ENCODE results near the gene FAH.
A peak's percentile ranks its signal among the peaks of the same experiment; 100 is the strongest.

The FAH gene

DNA sequence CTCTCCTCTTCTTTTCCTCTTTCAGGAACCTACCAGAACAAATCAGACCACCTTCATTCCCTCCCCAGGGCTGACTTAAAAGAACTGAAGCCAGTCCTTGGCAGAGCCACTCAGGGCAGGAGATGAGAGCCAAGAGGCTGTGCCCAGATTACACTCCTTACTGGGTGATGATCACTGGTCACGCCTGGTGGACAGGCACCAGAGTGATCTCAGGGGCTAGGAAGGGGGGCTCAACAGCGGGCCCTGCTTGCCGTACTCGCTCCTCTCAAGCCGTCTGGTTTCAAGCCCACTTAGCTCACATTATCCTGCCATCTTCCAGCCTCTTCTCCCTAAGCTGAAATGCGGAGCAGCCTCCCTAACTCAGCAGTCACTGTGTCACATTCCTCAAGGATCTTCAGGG, 1.7 kb upstream of the FAH start:
- TF ChIP-seq, protein P1, sequence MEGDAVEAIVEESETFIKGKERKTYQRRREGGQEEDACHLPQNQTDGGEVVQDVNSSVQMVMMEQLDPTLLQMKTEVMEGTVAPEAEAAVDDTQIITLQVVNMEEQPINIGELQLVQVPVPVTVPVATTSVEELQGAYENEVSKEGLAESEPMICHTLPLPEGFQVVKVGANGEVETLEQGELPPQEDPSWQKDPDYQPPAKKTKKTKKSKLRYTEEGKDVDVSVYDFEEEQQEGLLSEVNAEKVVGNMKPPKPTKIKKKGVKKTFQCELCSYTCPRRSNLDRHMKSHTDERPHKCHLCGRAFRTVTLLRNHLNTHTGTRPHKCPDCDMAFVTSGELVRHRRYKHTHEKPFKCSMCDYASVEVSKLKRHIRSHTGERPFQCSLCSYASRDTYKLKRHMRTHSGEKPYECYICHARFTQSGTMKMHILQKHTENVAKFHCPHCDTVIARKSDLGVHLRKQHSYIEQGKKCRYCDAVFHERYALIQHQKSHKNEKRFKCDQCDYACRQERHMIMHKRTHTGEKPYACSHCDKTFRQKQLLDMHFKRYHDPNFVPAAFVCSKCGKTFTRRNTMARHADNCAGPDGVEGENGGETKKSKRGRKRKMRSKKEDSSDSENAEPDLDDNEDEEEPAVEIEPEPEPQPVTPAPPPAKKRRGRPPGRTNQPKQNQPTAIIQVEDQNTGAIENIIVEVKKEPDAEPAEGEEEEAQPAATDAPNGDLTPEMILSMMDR (IDR thresholded peaks at IDR 0.05), result no peak
- Histone ChIP-seq H3K27ac (peak overlapping the region; percentile 77), H3K27me3 (no peaks in the 10 kb centered on the region), H3K4me3 (ENCODE audit: low read depth in 1 of 2, low read length in 1 of 2) (no peak overlapping the region), H3K9me3 (no peaks in the 10 kb centered on the region), H3K36me3 (no peaks in the 10 kb centered on the region), H3K4me1 (ENCODE audit: control insufficient read depth in 1 of 2, insufficient read depth in 1 of 2, low read depth in 1 of 2, low read length in 1 of 2) (peaks cover 20 to 24% of the 10 kb centered on the region in 2 experiments)

DNA sequence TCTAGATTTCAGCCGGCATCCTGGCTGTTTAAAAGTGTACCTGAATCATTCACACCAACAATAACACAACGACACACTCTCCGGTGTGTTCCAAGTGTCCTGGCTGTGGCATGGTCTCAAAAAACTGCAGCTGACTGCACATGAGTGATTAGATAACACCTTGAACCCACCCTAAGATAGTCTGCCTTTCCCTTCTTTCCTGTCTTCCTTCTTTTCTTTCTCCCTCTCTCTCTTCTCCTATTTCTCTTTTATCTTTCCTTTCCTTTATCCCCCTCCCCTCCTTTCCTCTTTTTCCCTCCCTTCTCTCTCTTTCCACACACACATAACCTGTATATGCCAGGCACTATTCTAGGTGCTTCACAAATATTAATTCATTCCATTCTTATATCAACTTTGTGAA, 1.2 kb upstream of the FAH start:
- H3K36me3 ChIP-seq, result no peaks in the 10 kb centered on the region
- no peaks in the 10 kb centered on the region for H3K27me3 ChIP-seq
- H3K4me3 ChIP-seq (ENCODE audit: low read depth in 1 of 2, low read length in 1 of 2), result no peak overlapping the region
- TF ChIP-seq, protein P1 (IDR thresholded peaks at IDR 0.05), result no peak
- H3K9me3 ChIP-seq, result no peaks in the 10 kb centered on the region
- H3K27ac ChIP-seq, result peak overlapping the region; percentile 77
- peaks cover 20 to 24% of the 10 kb centered on the region in 2 experiments for H3K4me1 ChIP-seq (ENCODE audit: control insufficient read depth in 1 of 2, insufficient read depth in 1 of 2, low read depth in 1 of 2, low read length in 1 of 2)

DNA sequence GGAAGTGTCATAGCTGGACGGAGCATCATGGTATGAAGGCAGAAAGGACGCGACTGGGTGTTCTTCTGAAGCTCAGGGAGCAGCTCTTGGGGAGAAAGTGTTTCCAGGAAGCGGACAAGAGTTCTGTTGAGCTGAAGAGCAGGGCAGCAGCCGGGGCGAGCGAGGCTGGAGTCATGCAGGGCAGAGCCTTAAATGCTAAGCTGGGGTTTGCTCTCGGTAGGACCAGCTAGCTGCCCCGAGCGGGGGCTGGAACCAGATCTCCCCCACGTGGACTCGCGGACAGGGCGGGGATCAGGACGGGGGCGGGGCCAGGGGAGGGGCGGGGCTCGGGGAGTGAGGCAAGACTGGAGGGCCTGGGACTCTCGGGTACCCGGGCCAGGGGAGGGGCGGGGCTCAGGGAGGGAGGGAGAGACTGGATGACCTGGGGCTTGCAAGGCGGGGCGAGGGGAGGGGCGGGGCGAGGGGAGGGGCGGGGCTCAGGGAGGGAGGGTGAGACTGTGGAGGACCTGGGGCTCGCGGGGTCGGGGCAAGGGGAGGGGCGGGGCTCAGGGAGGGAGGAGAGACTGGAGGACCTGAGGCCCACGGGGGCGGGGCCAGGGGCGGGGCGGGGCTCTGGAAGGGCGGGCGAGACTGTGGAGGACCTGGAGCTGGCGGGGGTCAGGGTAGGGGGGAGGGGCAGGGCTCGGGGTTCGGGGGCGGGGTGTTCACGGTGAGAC, 461 bp upstream of the FAH start:
- no peaks in the 10 kb centered on the region for H3K9me3 ChIP-seq
- no peaks in the 10 kb centered on the region for H3K27me3 ChIP-seq
- no peaks in the 10 kb centered on the region for H3K36me3 ChIP-seq
- peak overlapping the region; percentile 77 for H3K27ac ChIP-seq
- TF ChIP-seq, protein P1 (IDR thresholded peaks at IDR 0.05), result no peak
- peaks cover 20 to 24% of the 10 kb centered on the region in 2 experiments for H3K4me1 ChIP-seq (ENCODE audit: control insufficient read depth in 1 of 2, insufficient read depth in 1 of 2, low read depth in 1 of 2, low read length in 1 of 2)
- peak overlapping the region; percentile 78 to 81 for H3K4me3 ChIP-seq (ENCODE audit: low read depth in 1 of 2, low read length in 1 of 2)

DNA sequence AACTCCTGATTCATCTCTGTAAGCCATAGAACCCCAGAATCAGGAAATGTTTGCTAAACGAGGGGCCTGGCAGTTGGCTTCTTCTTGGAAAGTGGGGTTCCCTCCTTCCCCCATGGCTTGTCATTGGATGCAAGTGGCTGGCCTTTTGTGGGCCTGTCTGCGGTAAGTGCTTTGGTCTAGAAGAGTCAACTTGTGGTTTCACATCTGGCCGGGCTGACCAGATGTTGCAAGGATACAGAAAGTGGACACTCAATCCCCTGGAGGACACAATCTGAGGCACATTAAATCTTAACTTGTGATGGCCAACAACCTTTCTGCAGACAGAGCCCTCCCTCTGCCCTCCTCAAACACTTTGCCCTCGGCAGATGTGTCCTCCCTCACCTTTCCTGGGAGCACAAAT, 1.1 kb downstream of the FAH start:
- Histone ChIP-seq H3K27me3 (no peaks in the 10 kb centered on the region), H3K27ac (peak overlapping the region; percentile 77), H3K9me3 (no peaks in the 10 kb centered on the region), H3K36me3 (no peaks in the 10 kb centered on the region), H3K4me1 (ENCODE audit: control insufficient read depth in 1 of 2, insufficient read depth in 1 of 2, low read depth in 1 of 2, low read length in 1 of 2) (peaks cover 20 to 24% of the 10 kb centered on the region in 2 experiments), H3K4me3 (ENCODE audit: low read depth in 1 of 2, low read length in 1 of 2) (no peak overlapping the region)
- TF ChIP-seq, protein P1 (IDR thresholded peaks at IDR 0.05), result no peak

DNA sequence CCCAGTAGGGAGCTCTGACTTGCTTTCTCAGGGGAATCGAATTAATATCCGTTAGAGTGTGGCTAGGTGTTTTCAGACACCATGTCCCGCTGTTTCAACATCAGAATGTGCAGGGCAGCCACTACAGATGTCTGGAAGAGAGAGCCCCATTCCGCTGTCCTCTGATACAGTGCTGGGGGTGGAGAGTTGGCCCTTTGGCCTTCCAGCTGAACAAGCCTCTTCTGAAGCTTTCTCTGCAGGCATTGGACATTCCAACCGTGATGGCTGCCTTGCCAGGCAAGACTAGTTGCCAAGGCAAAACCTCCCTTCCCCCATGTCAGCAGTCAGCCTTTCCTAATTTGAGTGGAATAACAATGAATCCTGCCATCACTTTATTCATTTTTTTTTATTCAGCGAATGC, 1.5 kb downstream of the FAH start:
- no peaks in the 10 kb centered on the region for H3K36me3 ChIP-seq
- no peaks in the 10 kb centered on the region for H3K27me3 ChIP-seq
- H3K9me3 ChIP-seq, result no peaks in the 10 kb centered on the region
- H3K27ac ChIP-seq, result no peak overlapping the region
- no peak overlapping the region for H3K4me3 ChIP-seq (ENCODE audit: low read depth in 1 of 2, low read length in 1 of 2)
- peaks cover 20 to 27% of the 10 kb centered on the region in 2 experiments for H3K4me1 ChIP-seq (ENCODE audit: control insufficient read depth in 1 of 2, insufficient read depth in 1 of 2, low read depth in 1 of 2, low read length in 1 of 2)
- TF ChIP-seq, protein P1 (IDR thresholded peaks at IDR 0.05), result no peak

Measured in neutrophil (primary cell).